NCI-H2227 (cell line): ENCODE data around the gene AKR1D1.
"Not testable (repeated sequence)": the region's sequence is repeated elsewhere in the genome, so short reads cannot be mapped to it uniquely, and the experiment has no call there.

Experiments used
- DNase-seq: peaks from one replicate; lab custom pipeline; 2025; ENCODE audit not compliant: unreplicated experiment; lab: John Stamatoyannopoulos, UW

The AKR1D1 gene

DNA sequence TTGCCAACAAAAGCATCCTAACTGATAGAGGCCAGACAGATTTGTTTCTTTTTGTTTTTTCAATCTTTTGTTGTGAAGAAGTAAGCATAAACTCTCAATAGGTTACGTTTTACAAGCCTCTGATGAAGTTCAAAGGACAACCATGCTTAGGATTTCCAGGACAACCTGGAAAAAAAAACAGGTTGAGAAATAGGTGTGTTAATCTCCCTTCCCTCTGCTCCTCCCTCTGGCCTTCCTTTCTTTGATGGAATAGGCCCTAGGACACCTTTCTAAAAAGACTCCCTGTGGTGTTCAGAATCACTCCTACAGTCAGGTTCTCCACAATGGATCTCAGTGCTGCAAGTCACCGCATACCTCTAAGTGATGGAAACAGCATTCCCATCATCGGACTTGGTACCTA, at the start of gene AKR1D1:
TSS of gene AKR1D1 (plus strand) at position 264 of the 400 bp plus-strand sequence. CDS start at position 324, 60 bp downstream.
- DNase-seq = no peak

DNA sequence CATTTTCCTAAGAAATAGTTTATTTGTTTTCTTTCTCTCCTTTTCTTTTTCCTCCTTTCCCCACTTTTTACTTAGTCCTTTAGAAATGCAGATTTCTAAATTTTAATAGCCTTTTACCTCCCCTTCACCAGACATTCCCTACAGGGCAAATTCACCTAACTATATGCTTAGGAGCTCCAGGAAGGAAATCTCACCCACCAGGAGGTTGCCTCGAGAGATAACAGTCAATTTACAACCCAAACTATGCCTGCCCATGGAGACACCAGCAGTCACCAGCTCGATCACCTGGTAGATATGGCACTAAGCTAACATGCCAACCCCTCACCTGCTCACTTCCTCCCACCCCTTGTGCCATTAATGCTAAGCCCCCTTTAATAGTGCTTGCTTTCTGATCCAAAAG, 49.2 kb upstream of the AKR1D1 start:
- no peak for DNase-seq

DNA sequence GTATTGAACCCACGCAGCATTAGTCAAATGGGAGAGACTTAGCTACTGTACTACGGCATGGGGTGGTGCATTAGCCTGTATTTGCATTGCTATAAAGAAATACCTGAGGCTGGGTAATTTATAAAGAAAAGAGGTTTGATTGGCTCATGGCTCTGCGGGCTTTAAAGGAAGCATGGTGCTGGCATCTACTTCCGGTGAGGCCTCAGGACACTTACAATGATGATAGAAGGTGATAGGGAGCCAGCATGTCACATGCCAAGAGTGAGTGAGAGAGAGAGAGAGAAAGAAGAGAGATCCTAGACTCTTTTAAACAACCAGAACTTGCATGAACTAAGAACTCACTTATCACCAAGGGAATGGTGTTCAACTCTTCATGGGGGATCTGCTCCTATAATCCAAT, 47.1 kb upstream of the AKR1D1 start:
- DNase-seq = no peak

DNA sequence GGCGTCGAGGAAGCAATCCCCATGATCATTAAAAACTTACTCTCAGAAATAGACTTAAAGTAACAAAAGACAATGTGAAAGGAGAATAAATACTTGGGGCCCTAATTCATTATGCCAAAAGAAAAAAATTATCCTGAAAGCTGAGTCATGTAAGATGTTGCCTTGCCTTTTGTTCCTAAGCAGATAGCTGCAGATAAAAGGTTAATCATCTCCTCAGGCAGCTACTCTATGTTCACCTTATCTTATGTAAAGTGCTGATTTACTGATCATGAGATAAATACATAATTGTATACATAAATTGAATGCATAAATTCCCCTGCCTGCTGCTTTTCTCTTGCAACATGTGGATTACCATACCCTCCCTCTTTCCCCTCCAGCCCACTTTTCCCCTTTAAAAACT, 46.3 kb upstream of the AKR1D1 start:
- DNase-seq = no peak

GRCh38 chr7:138030679-138031351, 45.4 kb upstream of the AKR1D1 start:
- no peak for DNase-seq

- no peak for DNase-seq
Observed at GRCh38 chr7:138032186-138032585, 44.1 kb upstream of the AKR1D1 start.

DNA sequence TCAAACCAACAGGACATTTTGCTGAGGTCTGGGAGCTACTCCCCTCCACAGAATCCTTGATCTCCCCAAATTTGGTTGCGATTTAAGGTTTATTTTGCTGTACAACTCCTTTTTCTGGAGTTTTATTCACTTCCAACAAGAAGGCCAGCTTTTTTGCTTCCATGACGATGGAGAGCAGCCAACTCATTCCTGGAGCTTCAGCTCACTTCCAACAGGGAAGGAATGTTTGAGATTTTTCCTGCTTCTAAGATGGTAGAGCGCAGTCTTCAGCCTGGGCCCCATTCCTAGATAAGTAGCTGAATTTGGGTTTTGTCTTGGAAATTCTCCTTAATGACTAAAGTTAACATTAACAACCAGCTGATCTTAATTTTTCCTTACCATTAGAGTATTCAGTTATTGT, 43.5 kb upstream of the AKR1D1 start:
- DNase-seq = no peak

GRCh38 chr7:138033241-138033640, 43.0 kb upstream of the AKR1D1 start:
- no peak for DNase-seq

DNA sequence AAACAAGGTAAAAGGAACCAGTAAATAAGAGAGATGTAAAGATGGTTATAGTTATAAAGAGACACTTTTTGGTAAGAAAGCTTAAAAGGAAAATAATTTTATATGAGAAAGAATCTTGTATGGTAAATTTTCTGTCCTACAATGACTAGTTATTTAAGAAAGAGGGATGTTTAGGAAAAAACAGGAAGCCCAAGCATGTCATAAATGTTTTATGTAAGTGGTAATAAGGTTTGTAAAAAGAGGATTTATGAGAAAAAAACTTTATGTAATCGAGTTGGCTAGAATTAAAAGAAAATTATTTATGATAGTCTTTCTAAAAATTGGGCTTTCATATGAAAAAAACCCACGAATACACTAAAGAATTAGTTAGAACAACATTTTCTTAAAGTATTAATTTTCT, 40.1 kb upstream of the AKR1D1 start:
- no peak for DNase-seq

GRCh38 chr7:138040063-138040462, 36.2 kb upstream of the AKR1D1 start:
- not testable (repeated sequence) for DNase-seq

DNA sequence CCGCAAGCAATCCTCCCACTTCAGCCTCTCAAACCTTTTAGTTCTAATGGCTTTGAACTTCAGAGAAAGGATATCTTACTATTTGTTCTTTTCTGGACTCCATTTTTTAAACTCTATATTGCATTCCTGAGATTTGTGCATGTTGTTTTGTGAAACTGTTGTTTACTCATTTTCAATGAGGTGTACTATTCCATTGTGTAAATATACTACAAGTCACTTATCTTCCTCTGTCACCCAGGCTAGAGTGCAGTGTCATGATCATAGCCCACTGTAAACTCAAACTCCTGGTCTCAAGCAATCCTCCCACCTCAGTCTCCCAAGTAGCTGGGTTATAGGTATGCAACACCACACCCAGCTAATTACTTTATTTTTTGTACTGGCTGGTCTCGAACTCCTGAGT, 31.4 kb upstream of the AKR1D1 start:
- DNase-seq = no peak

- DNase-seq = no peak
Observed at GRCh38 chr7:138047907-138048306, 28.4 kb upstream of the AKR1D1 start.

DNA sequence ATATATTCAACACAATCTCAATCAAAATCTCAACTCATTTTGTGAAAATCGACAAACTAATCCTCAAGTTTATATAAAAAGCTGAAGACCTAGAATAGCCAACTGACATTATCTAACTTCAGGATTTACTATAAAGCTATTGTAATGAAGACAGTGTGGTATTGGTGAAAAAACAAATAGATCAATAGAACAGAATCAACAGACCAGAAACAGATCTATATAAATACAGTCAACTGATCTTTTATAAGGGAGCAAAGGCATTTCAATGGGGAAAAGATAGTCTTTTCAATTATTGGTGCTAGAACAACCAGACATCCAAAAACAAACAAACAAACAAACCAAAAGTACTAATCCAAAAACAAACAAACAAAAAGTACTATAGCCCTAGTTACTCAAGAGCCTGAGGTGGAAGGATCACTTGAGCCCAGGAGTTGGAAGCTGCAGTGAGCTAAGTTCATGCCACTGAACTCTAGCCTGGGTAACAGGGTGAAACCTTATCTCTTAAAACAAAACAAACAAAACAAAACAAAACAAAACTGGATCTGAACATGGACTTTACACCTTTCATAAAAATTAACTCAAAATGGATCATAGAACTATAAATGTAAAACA, 26.6 kb upstream of the AKR1D1 start:
- no peak for DNase-seq

- not testable (repeated sequence) for DNase-seq
Observed at GRCh38 chr7:138051712-138052247, 24.5 kb upstream of the AKR1D1 start.

DNA sequence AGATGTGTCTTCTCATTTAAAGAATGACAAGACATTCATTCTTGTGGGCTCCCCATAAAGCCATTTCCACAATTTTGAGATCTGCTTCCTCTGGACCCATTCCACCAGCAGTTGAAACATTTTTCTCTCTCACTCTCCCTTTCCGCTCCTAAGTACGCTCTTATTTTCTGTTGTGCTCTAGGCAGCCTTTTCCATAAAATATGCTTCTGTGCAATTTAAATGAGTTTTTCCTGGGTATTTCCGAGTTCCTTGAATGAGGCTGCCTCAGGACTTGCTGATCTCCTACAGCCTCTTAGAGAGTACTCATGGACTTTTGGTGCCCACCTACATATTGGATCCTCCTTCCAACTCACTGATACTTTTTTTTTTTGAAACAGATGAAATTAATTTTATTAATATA, 23.6 kb upstream of the AKR1D1 start:
- no peak for DNase-seq

GRCh38 chr7:138055698-138056097, 20.6 kb upstream of the AKR1D1 start:
- DNase-seq = not testable (repeated sequence)

GRCh38 chr7:138063400-138063799, 12.9 kb upstream of the AKR1D1 start:
- DNase-seq = no peak

DNA sequence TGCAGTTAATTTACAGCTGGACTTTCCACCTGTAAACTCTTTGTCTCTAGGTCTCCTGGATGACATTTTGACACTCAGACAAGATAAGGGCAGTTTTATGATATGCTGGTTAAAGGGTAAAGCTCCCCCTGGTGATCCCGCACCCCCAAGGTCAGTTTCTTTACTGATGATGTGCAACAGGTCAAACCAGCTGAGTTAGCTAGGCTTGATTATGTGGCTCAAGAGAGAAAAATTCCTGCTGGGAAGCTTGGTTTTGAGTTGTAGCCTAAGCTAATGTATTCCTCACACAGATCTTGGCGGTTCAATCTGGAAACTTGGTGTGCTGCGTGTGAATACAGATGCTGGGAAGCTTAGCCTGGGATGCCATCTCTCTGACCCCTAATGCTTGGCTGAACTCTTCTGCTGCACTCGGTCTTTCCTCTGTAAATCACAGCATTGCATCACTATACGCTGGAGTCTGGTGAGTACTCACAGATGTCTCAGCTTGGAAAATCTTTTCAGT, 11.4 kb upstream of the AKR1D1 start:
- DNase-seq = no peak

GRCh38 chr7:138065827-138066226, 10.4 kb upstream of the AKR1D1 start:
- DNase-seq = no peak

- DNase-seq = no peak
Observed at GRCh38 chr7:138066954-138067394, 9.3 kb upstream of the AKR1D1 start.

DNA sequence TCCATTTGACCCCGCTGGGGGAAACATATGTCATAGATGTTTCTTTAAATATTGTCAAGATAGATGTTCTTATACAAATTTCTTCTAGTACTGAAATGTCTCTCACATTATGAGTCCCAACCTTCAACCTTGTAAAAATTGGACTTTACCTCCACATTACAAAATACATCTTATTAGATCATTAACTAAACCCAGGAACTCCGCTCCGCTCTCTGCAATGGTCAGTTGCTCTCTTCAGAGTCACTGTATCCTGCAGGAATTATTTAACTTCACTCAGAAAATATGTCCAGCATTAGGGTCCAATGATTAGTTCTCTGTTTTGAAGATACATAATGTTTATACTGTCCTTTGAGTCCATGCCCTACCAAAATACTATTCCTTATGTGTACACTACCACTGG, 8.5 kb upstream of the AKR1D1 start:
- no peak for DNase-seq

- DNase-seq = no peak
Observed at GRCh38 chr7:138070908-138071307, 5.4 kb upstream of the AKR1D1 start.
